BLaER1 (cell line): ENCODE measurements around the gene SDK2.

Experiments
- H3K27ac ChIP-seq: shearing (Covaris generic); formaldehyde crosslinking; 2 replicates; pipeline ENCODE4 v1.8.1; 2022
- H3K27me3 ChIP-seq: shearing (Covaris generic); formaldehyde crosslinking; 2 replicates; pipeline ENCODE4 v1.8.1; 2022
- H3K36me3 ChIP-seq: shearing (Covaris generic); formaldehyde crosslinking; 2 replicates; pipeline ENCODE4 v1.8.1; 2022
- H3K4me1 ChIP-seq: shearing (Covaris generic); formaldehyde crosslinking; 2 replicates; pipeline ENCODE4 v1.8.1; 2022
- H3K4me2 ChIP-seq: shearing (Covaris generic); formaldehyde crosslinking; 2 replicates; pipeline ENCODE4 v1.8.1; 2022
- H3K4me3 ChIP-seq: shearing (Covaris generic); formaldehyde crosslinking; 2 replicates; pipeline ENCODE4 v1.8.1; 2022
- H3K9ac ChIP-seq: shearing (Covaris generic); formaldehyde crosslinking; 2 replicates; pipeline ENCODE4 v1.8.1; 2022
- H3K9me3 ChIP-seq: shearing (Covaris generic); formaldehyde crosslinking; 2 replicates; pipeline ENCODE4 v1.8.1; 2022
- H4K20me1 ChIP-seq: shearing (Covaris generic); formaldehyde crosslinking; 2 replicates; pipeline ENCODE4 v1.8.1; 2022
- Cebpa-rat ChIP-seq: shearing (Covaris generic); IDR thresholded peaks from 2 replicates; pipeline ENCODE4 v1.8.1; 2022

The SDK2 gene

DNA sequence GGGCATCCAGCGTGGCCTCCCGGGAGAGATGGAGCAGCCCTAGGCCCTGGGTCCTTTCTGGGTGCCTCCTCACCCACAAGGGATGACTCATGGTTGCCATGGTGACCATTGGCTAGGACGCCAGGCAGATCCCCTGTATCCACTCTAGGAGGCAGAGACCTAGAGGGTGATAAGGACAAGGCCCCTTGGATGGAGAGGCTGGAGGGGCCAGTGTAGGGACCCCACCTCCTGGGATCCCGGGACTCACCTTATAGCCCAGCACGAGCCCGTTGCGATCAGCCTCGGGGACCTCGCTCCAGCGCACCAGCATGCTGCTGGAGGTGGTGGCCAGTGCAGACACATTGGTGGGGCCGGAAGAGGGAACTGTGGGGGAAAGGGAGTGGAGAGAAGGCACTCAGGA, 250.3 kb downstream of the SDK2 start:
- Histone ChIP-seq H4K20me1 (no peaks in the 10 kb centered on the region), H3K27ac (no peak overlapping the region), H3K9me3 (no peaks in the 10 kb centered on the region), H3K9ac (no peak overlapping the region), H3K4me1 (peaks cover 10% of the 10 kb centered on the region), H3K4me3 (no peak overlapping the region), H3K4me2 (no peak overlapping the region), H3K27me3 (no peaks in the 10 kb centered on the region), H3K36me3 (peaks cover 88% of the 10 kb centered on the region; the same call in 1 of the 2 replicates)
- TF ChIP-seq Cebpa-rat, result no peak

DNA sequence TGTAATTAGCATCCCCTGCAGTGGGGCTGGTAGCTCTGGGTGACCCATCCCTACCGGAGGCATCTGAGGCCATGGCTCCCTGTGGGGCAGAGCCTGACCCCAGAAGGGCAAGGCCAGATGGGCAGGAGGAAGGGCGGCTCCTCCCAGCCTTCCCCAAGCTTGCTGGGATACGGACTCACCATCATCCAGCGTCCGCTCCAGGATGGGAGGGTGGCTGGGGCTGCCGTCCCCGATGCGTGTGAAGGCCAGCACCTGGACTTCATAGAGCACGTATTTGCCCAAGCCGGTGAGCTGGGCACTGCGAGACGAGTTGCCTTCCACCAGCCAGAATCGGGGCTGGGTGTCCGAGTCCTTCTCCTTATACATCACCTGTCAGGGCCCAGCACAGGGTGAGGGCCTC, 250.9 kb downstream of the SDK2 start:
- peaks cover 82% of the 10 kb centered on the region; the same call in 1 of the 2 replicates for H3K36me3 ChIP-seq
- no peaks in the 10 kb centered on the region for H3K27me3 ChIP-seq

DNA sequence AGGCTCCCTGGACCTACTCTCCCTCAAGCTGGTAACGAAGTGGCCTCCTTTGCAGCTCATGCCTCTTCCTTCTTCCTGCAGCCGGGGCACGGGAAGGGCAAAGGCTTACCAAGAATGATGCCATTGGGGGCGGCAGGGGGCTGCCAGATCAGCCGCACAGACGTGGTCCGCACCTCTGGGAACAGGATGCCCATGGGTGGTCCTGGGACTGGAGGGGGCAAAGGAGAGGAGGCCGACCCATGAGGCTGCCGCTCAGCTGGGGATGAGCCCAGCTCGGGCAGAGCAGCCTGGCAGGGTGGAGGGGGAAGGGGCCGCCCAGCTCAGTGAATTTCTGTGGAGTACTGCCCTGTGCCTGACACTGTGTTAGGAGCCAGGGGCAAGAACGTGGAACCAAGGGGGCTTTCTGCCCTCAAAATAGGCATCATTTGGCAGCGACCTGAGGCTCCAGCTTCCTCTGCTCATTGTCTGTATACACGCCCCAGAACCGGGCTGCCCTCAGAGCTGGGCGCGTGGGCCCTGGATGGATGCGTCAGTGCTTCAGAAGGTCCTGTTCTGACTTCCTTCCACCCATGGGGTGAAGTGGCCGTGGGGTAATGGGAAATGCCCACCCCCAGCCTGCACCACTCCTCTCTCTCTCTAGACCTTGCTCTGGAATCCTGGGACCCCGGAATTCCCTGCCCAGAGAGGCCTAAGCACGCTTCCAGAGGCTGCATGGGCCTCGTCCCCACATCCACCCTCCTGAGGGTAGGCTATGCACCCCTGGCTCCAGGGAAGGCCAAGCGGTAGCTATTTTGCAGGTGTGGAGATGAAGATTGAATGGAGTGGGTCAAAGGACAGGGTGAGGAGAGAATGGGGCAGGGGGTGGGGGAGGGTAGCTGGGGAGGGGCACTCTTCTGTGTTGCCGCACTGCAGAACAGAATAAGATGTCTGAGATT, 252.6 kb downstream of the SDK2 start:
- Histone ChIP-seq H3K36me3 (peaks cover 75% of the 10 kb centered on the region; the same call in 1 of the 2 replicates), H3K4me1 (peaks cover 10% of the 10 kb centered on the region), H3K4me2 (no peak overlapping the region), H3K4me3 (no peak overlapping the region), H3K9ac (no peak overlapping the region), H4K20me1 (no peaks in the 10 kb centered on the region), H3K27ac (no peak overlapping the region), H3K9me3 (no peaks in the 10 kb centered on the region), H3K27me3 (no peaks in the 10 kb centered on the region)
- TF ChIP-seq Cebpa-rat, result no peak

More for the DNA sequence above, 250.9 kb downstream of the SDK2 start:
- no peak for TF ChIP-seq Cebpa-rat
- H3K4me1 ChIP-seq, result peaks cover 10% of the 10 kb centered on the region
- no peak overlapping the region for H3K4me2 ChIP-seq
- no peaks in the 10 kb centered on the region for H4K20me1 ChIP-seq
- H3K27ac ChIP-seq, result no peak overlapping the region
- H3K9ac ChIP-seq, result no peak overlapping the region
- H3K9me3 ChIP-seq, result no peaks in the 10 kb centered on the region
- H3K4me3 ChIP-seq, result no peak overlapping the region

- H3K4me3 ChIP-seq, result no peak overlapping the region
- H3K4me2 ChIP-seq, result no peak overlapping the region
- H3K9ac ChIP-seq, result no peak overlapping the region
- no peaks in the 10 kb centered on the region for H4K20me1 ChIP-seq
- no peak for TF ChIP-seq Cebpa-rat
- peaks cover 10% of the 10 kb centered on the region for H3K4me1 ChIP-seq
- H3K27me3 ChIP-seq, result no peaks in the 10 kb centered on the region
- peaks cover 74% of the 10 kb centered on the region; the same call in 1 of the 2 replicates for H3K36me3 ChIP-seq
- no peak overlapping the region for H3K27ac ChIP-seq
- no peaks in the 10 kb centered on the region for H3K9me3 ChIP-seq
These were observed 253.4 kb downstream of the SDK2 start for GRCh38 chr17:73390851-73391250.

GRCh38 chr17:73390221-73390620, 254.0 kb downstream of the SDK2 start:
- Histone ChIP-seq H3K9me3 (no peaks in the 10 kb centered on the region), H3K36me3 (peaks cover 74% of the 10 kb centered on the region; the same call in 1 of the 2 replicates), H4K20me1 (no peaks in the 10 kb centered on the region), H3K27ac (no peak overlapping the region), H3K4me2 (no peak overlapping the region), H3K4me3 (no peak overlapping the region), H3K27me3 (no peaks in the 10 kb centered on the region), H3K9ac (no peak overlapping the region), H3K4me1 (peaks cover 10% of the 10 kb centered on the region)
- TF ChIP-seq Cebpa-rat, result no peak

DNA sequence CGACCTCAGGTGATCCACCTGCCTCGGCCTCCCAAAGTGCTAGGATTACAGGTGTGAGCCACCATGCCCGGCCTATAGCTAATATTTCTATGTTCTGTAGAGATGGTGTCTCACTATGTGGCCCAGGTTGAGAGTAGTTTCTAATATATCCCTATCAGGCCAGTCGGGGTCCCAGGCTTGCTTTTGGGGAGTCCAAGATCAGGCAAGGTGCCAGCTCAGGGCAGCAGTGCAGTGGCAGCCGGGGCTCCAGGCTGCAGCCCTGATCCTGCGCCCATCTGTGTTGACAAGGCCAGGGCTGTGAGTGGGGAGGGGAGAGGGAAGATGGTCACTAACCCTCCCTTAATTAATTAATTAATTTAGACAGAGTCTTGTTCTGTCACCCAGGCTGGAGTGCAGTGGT, 254.8 kb downstream of the SDK2 start:
- Histone ChIP-seq H3K9me3 (no peaks in the 10 kb centered on the region), H4K20me1 (no peaks in the 10 kb centered on the region), H3K4me2 (no peak overlapping the region), H3K4me1 (peaks cover 2% of the 10 kb centered on the region), H3K9ac (no peak overlapping the region), H3K4me3 (no peak overlapping the region), H3K27me3 (no peaks in the 10 kb centered on the region), H3K27ac (no peak overlapping the region), H3K36me3 (peaks cover 73% of the 10 kb centered on the region; the same call in 1 of the 2 replicates)
- TF ChIP-seq Cebpa-rat, result no peak

- peaks cover 73% of the 10 kb centered on the region; the same call in 1 of the 2 replicates for H3K36me3 ChIP-seq
- H3K9me3 ChIP-seq, result no peaks in the 10 kb centered on the region
- H3K4me2 ChIP-seq, result no peak overlapping the region
- no peaks in the 10 kb centered on the region for H4K20me1 ChIP-seq
- H3K9ac ChIP-seq, result no peak overlapping the region
- H3K4me3 ChIP-seq, result no peak overlapping the region
- no peak overlapping the region for H3K27ac ChIP-seq
- H3K27me3 ChIP-seq, result no peaks in the 10 kb centered on the region
- H3K4me1 ChIP-seq, result no peaks in the 10 kb centered on the region
- TF ChIP-seq Cebpa-rat, result no peak
These were observed 255.7 kb downstream of the SDK2 start for GRCh38 chr17:73388578-73388905.

DNA sequence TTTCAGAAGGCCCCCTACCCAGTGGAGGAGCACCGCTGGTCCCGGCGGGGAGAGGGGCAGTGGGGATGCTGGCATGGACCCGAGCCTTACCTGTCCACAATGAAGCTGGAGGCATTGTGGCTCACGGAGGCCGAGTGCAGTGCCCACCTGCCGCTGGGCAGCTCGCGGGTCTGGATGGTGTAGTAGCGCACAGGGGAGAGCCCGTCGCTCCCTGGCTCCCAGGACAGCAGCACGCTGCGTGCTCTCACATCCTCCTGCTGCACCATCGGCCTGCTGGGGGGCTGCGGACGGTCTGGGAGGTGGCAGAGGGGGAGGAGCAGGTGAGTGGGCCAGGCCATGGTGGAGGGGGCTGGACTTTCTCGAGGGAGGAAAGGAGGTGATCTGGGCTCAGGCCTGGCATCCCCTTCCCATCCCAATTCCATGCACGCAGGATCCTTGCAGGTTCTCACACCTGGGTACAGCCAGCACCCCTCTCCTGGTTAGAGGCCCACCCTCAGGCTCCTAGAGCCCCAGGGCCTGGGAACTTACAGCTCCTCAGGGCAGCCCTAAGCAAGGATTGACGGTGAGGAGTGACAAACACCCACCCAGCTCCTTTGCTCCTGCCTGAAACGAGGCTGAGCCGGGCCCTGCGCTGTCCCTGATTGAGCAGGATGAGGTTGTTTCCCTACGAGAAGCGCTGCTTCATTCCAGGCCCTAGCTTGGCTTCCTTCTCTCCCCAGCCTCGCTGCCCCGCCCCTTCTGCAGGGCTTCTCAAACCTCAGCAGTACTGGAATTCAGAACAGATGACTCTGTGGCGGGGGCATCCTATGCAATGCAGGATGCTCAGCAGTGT, 256.3 kb downstream of the SDK2 start:
- Histone ChIP-seq H3K36me3 (peaks cover 71% of the 10 kb centered on the region; the same call in 1 of the 2 replicates), H4K20me1 (no peaks in the 10 kb centered on the region), H3K27ac (no peak overlapping the region), H3K27me3 (no peaks in the 10 kb centered on the region), H3K9me3 (no peaks in the 10 kb centered on the region), H3K4me3 (no peak overlapping the region), H3K4me1 (no peaks in the 10 kb centered on the region), H3K4me2 (no peak overlapping the region), H3K9ac (no peak overlapping the region)
- TF ChIP-seq Cebpa-rat, result no peak

GRCh38 chr17:73386561-73386960, 257.7 kb downstream of the SDK2 start:
- no peak overlapping the region for H3K4me2 ChIP-seq

DNA sequence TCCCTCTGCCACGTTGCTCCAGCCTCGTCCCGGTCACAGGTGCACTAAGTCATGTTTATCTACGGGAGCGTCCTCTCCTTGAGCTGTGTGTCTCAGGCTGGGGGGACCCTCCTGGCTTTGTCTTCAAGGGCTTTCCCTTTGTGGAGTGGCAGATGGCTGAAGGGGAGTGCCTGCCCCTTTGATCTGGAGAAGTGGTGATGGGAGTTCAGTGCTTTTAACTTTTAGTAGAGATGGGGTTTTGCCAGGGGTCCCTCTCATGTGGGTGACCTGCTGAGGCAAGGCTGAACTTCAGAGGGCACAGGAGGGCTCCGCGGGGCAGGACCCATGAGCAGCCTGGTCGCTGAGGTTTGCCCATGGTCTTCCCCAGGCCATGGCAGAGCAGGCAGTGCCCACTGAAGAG, 259.3 kb downstream of the SDK2 start:
- Histone ChIP-seq H3K4me3 (no peak overlapping the region), H3K36me3 (peaks cover 47% of the 10 kb centered on the region; the same call in 1 of the 2 replicates), H3K9me3 (no peaks in the 10 kb centered on the region), H3K27me3 (no peaks in the 10 kb centered on the region), H4K20me1 (no peaks in the 10 kb centered on the region), H3K4me2 (no peak overlapping the region), H3K27ac (no peak overlapping the region), H3K9ac (no peak overlapping the region), H3K4me1 (no peaks in the 10 kb centered on the region)
- no peak for TF ChIP-seq Cebpa-rat

More at GRCh38 chr17:73386561-73386960, 257.7 kb downstream of the SDK2 start:
- no peak for TF ChIP-seq Cebpa-rat
- no peaks in the 10 kb centered on the region for H3K4me1 ChIP-seq
- H3K36me3 ChIP-seq, result peaks cover 64% of the 10 kb centered on the region; the same call in 1 of the 2 replicates
- no peak overlapping the region for H3K4me3 ChIP-seq
- H3K9ac ChIP-seq, result no peak overlapping the region
- no peaks in the 10 kb centered on the region for H3K27me3 ChIP-seq
- H4K20me1 ChIP-seq, result no peaks in the 10 kb centered on the region
- no peaks in the 10 kb centered on the region for H3K9me3 ChIP-seq
- H3K27ac ChIP-seq, result no peak overlapping the region
